Lower lobe of right lung (tissue), 2 donors: ENCODE measurements around the gene PLOD2. TPM values are rescaled to one million over a fixed set of nuclear protein-coding genes. Genes with fewer than 3 reads are reported as not detected.

Experiments used
- ATAC-seq, 2 donors: fragments of 200-7000 bp; cut with Tn5 transposase; one replicate each; pipeline ENCODE4 v1.9.1; 2020 to 2022; ENCODE audit warnings: mild to moderate bottlenecking in 2 of 2, moderate library complexity in 2 of 2
- DNase-seq: peaks from one replicate; pipeline ENCODE4 v3.0.0-alpha.2; 2020
- H3K27ac ChIP-seq: fragments of 200-600 bp; one replicate; pipeline ENCODE4 v1.8.0; 2022
- H3K27me3 ChIP-seq: fragments of 200-600 bp; one replicate; pipeline ENCODE4 v1.8.0; 2022; ENCODE audit warnings: low read depth
- H3K36me3 ChIP-seq: fragments of 200-600 bp; one replicate; pipeline ENCODE4 v1.8.0; 2022; ENCODE audit warnings: mild to moderate bottlenecking
- H3K4me1 ChIP-seq: fragments of 200-600 bp; one replicate; pipeline ENCODE4 v1.8.0; 2022
- H3K4me3 ChIP-seq: fragments of 200-600 bp; one replicate; pipeline ENCODE4 v1.8.0; 2022; ENCODE audit warnings: mild to moderate bottlenecking
- H3K9me3 ChIP-seq: fragments of 200-600 bp; one replicate; pipeline ENCODE4 v1.8.0; 2022
- intact Hi-C: fragments of 100-400 bp; cut with DNase I; formaldehyde crosslinking; loops from one replicate; pipeline ENCODE4 v1.11.0; 2022
- total RNA-seq: library from RNA; stranded (reverse); fragmentation: NEBNext Ultra II Directional; extraction: Animal tissue kit (Norgen Biotek cat#: 25700); gene quantifications from one replicate; pipeline ENCODE4 v1.2.1, GENCODE V29; 2021
- TF ChIP-seq, protein P1 (sequence below): fragments of 200-600 bp; IDR thresholded peaks from one replicate; pipeline ENCODE4 v1.8.0; 2022; ENCODE audit warnings: antibody characterized with exemption, mild to moderate bottlenecking
- donor health status: DM: no; HTN: yes; CAD: no; lungs with severe emphysema.

PLOD2 gene
- total RNA-seq, 1 donor from 2014 or later, result 17.9 TPM

DNA sequence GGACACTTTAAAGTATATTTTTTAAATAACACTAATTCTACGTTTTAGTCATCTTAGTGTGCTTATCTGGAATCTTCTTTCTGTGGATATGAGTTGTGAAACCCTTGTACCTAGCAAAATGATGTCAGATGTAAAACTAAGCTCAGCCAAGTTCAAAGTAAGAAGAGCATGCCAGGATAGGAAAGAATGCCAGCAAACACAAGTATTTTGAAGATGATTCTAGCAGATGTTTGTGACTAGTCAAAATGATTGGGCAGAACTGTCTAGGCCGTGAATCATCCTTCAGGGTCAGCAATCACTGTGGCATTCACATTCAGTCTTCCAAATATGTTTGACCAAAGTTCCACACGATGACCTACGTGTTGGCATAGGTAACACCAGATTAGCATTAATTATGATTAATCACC, 5.4 kb upstream of the PLOD2 start:
- Histone ChIP-seq H3K27ac (no peak overlapping the region), H3K4me1 (peaks cover 14% of the 10 kb centered on the region), H3K27me3 (no peaks in the 10 kb centered on the region), H3K36me3 (no peaks in the 10 kb centered on the region), H3K9me3 (no peaks in the 10 kb centered on the region), H3K4me3 (no peak overlapping the region)
- DNase-seq (no peak), ATAC-seq (no peak)
- TF ChIP-seq, protein P1, sequence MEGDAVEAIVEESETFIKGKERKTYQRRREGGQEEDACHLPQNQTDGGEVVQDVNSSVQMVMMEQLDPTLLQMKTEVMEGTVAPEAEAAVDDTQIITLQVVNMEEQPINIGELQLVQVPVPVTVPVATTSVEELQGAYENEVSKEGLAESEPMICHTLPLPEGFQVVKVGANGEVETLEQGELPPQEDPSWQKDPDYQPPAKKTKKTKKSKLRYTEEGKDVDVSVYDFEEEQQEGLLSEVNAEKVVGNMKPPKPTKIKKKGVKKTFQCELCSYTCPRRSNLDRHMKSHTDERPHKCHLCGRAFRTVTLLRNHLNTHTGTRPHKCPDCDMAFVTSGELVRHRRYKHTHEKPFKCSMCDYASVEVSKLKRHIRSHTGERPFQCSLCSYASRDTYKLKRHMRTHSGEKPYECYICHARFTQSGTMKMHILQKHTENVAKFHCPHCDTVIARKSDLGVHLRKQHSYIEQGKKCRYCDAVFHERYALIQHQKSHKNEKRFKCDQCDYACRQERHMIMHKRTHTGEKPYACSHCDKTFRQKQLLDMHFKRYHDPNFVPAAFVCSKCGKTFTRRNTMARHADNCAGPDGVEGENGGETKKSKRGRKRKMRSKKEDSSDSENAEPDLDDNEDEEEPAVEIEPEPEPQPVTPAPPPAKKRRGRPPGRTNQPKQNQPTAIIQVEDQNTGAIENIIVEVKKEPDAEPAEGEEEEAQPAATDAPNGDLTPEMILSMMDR, result no peak
- intact Hi-C loops, result no loop called here

DNA sequence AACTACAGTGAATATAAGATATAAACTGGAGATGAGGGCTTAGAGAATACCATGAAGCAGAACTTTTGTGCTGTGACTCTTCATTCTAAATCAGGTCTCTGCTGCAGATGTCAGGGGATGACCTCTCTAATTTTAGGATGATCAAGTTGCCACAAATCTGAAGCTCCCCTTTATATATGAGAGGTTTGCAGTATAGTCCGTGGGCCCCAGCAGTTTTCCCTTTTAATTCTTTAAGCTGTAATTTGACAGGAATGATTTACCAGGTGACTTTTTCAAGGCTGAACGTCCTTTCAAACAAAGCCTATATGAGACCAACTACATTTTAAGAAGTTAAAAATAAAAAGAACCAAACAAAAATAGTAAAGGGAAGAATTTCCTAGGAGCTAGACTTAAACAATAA, 4.9 kb upstream of the PLOD2 start:
- Histone ChIP-seq H3K4me1 (peaks cover 14% of the 10 kb centered on the region), H3K36me3 (no peaks in the 10 kb centered on the region), H3K9me3 (no peaks in the 10 kb centered on the region), H3K27ac (no peak overlapping the region), H3K27me3 (no peaks in the 10 kb centered on the region), H3K4me3 (no peak overlapping the region)
- TF ChIP-seq, protein P1, result no peak
- ATAC-seq (no peak), DNase-seq (no peak)
- intact Hi-C loops, result no loop called here

DNA sequence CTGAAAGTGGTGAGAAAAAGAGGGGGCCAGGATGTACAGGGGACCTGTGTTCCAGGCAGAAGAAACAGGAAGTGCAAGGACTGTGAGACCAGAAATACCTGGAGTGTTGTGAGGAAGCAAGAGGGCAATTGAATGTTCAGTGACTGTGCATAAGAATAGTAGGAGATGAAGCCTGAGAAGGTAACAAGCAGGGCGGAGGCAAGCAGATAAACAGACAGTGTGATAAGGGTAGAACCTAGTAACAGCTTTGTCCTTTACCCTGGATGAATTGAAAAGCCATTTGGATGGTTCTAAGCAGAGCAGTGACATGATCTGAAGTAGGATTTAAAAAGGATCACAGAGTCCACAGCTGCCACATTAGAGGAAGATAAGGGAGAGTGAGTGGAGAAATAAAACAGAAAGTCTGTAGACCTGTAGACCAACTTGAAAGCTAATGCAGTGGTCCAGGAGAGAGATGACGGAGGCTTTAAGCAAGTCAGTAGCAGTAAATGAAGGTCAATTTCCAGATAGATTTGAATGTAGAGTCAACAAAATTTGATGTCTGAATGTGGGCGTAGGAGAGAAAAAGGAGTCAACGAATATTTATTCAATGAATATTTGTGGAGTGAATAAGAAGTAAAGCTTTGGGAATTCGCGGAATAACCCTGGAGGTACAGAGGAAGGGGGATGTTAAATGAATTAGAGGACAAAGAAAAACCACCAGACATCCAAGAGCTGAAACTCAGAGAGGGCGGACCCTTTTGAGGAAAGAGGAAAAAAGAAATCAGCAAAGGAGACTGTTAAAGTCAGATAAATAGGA, 4.2 kb upstream of the PLOD2 start:
- ATAC-seq (no peak), DNase-seq (no peak)
- Histone ChIP-seq H3K9me3 (no peaks in the 10 kb centered on the region), H3K27me3 (no peaks in the 10 kb centered on the region), H3K36me3 (no peaks in the 10 kb centered on the region), H3K4me3 (no peak overlapping the region), H3K27ac (no peak overlapping the region), H3K4me1 (peaks cover 14% of the 10 kb centered on the region)
- intact Hi-C loops, result no loop called here
- TF ChIP-seq, protein P1, result no peak

DNA sequence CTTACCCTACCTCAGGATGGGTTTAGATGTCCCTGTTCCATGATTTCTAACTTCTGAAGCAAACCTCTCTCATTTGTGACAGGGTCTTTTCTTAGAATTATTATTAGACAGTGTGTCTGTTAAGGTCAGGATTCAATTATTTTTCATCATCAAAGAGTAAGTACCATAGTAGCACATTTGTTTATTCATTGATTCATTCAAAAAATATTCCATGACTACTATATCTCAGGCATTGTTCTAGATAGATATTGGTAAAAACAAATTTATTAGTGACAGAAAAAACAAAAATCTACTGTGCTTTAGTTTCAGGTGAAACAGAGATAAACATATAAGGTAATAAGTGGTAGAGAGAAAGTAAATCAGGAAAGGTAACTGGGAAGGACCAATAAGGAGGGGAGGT, 3.5 kb upstream of the PLOD2 start:
- no peak overlapping the region for H3K27ac ChIP-seq
- TF ChIP-seq, protein P1, result no peak
- H3K36me3 ChIP-seq, result no peaks in the 10 kb centered on the region
- H3K4me1 ChIP-seq, result peaks cover 15% of the 10 kb centered on the region
- ATAC-seq, result no peak
- no peaks in the 10 kb centered on the region for H3K9me3 ChIP-seq
- intact Hi-C loops, result no loop called here
- H3K4me3 ChIP-seq, result no peak overlapping the region
- H3K27me3 ChIP-seq, result no peaks in the 10 kb centered on the region
- DNase-seq, result no peak

DNA sequence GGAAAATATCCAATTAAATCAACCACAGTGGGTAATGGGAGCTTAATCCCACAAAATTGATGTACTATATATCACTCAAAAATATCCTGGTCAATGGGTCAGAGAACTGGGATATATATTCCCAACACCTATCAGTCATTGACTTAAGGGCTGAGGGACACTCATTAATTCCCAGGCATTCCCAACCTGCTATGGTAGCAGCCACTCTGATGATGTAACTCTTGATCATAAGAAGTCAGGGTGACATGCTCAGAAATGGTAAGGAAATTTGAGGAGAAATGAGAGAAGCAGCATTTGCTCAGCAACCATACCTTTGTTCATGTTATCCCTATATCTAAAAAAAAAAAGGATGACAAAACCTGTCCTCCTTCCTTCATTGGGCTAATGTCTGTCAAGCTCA, 3.1 kb upstream of the PLOD2 start:
- Histone ChIP-seq H3K27me3 (no peaks in the 10 kb centered on the region), H3K4me3 (no peak overlapping the region), H3K9me3 (no peaks in the 10 kb centered on the region), H3K4me1 (peaks cover 20% of the 10 kb centered on the region), H3K36me3 (no peaks in the 10 kb centered on the region), H3K27ac (no peak overlapping the region)
- no peak for ATAC-seq
- intact Hi-C loops, result no loop called here
- DNase-seq, result no peak
- TF ChIP-seq, protein P1, result no peak
